ENCODE measurements around the gene PARS2. TPM values are rescaled to one million over a fixed set of nuclear protein-coding genes. Genes with fewer than 3 reads are reported as not detected.
"Not testable (repeated sequence)": the region's sequence is repeated elsewhere in the genome, so short reads cannot be mapped to it uniquely, and the experiment has no call there.

PARS2 gene
- total RNA-seq, 1 experiment from 2014 or later, result 10.3 TPM

- no peak for DNase-seq (ENCODE audit: low read depth)
These were observed 35.9 kb upstream of the PARS2 start for GRCh38 chr1:54800041-54800898.

GRCh38 chr1:54798769-54799641 lies 34.7 kb upstream of the PARS2 start:
- DNase-seq (ENCODE audit: low read depth), result peak; percentile 40

DNA sequence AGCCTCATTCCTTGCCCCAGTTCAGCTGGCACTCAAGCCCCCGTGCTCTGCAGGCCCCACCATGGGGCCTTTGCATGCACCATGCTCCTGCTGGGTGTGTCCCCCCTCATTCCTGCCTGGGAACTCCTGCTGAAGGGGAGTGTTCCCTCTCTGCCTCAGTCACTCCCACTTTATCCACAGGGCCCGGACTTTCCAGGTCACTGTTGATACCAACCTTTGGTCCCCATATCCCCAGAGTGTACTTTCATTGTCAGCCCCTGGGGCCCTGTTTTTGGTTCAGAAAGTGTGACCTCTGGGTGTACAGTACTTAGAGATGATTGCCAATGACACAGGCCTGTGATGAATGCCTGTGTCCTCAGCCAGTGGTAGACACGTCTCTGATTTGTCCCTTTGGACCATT lies 33.9 kb upstream of the PARS2 start:
- no peak for DNase-seq (ENCODE audit: low read depth)

DNA sequence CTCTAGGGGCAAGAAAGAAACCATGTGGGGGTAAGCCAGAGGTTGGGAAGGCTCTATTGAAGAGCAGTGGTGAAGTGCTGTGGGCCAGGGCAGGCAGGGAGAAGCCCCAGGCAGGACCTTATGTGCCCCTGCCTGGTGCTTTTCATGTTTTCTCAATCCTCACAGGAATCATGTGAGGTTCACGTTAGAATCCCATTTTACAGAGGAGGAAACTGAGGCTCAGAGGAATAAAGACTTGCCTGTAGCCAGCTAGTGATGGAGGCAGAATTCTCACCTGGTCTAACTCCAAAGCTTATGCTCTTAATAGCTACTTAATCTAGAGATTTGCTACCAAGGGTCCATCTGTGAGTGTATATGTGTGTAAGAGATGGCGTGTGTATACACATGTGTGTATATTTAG lies 32.6 kb upstream of the PARS2 start:
- no peak for DNase-seq (ENCODE audit: low read depth)

GRCh38 chr1:54795841-54796468 lies 31.6 kb upstream of the PARS2 start:
- no peak for DNase-seq (ENCODE audit: low read depth)

DNA sequence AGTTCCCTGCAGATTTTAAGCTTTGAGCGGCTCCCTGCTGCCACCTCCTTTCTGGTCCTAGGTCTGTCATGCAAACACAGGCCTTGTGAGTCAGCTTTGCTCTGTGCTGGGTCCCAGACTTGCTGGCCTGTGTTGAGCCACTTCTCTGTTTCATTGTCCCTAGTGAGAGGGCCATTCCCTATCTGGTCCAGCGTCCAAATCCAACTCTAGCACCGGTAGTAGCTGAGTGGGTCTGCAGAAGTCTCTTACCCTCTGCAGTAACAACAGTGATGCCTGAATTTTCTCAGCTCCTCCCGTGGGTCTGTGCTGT lies 31.0 kb upstream of the PARS2 start:
- peak; percentile 17 for DNase-seq (ENCODE audit: low read depth)

DNA sequence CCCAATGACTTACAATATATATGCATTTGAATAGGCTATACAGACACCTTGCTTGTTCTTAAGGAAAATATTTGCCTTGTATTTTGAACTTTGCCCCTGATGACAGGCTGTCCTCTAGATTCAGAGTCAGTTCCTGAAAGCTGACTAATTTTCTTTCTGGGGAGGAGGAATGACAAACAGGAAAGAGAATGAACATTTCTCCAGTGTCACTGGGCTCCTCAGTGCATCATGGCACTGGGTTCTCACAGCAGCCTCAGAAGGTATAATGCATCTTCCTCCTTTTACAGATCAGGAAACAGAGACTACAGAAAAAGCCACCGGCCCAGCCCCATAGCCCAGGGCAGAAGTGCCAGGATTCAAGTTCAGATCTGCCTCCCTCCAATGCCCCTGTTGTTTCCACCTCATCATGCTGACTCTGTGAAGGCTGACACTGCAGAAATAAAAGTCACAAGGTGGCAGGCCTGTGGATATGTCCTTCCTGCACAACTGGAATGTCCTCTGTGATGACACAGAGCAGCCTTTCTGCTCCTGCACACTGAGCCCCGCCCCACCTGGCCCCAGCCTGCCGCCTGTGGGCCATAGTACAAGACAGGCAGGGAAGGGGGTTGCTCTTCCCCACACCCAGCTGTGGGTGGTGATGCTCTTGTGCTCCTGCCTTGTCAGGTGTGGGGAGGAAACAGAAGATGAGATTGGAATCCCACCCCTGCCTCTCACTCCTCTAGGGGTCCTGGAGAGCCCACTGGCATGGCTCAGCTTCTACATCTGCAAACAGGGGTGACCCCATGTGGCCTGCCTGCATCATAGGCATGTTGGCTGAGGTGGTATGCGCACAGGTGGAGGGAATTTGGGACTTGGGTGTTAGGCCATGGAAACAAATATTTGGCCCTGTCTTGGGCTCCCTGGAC lies 30.4 kb upstream of the PARS2 start:
- peak; percentile 47 for DNase-seq (ENCODE audit: low read depth)

- no peak for DNase-seq (ENCODE audit: low read depth)
These were observed 28.5 kb upstream of the PARS2 start for GRCh38 chr1:54792686-54793282.

GRCh38 chr1:54791880-54792522 lies 27.7 kb upstream of the PARS2 start:
- no peak for DNase-seq (ENCODE audit: low read depth)

DNA sequence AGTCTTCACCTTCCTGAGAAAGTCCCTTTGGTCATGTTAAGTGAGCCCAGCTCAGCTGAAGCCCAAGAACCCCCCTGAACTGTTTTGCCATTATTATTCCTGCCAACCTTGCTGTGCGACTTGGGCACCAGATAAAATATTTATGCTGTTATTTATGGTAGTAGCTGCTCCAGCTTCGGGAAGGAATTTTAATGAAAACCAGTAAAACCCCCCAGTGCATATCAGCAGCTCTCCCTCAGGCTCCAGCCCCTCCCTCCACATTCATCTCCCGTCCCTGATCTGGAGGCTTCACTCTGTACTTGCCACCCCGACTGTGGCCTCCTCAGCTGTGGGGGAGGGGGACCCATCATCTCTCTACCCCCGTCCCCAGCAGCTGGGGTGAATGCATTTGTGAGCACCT lies 24.1 kb upstream of the PARS2 start:
- DNase-seq (ENCODE audit: low read depth), result no peak

- no peak for DNase-seq (ENCODE audit: low read depth)
These were observed 23.3 kb upstream of the PARS2 start for GRCh38 chr1:54787604-54788003.

DNA sequence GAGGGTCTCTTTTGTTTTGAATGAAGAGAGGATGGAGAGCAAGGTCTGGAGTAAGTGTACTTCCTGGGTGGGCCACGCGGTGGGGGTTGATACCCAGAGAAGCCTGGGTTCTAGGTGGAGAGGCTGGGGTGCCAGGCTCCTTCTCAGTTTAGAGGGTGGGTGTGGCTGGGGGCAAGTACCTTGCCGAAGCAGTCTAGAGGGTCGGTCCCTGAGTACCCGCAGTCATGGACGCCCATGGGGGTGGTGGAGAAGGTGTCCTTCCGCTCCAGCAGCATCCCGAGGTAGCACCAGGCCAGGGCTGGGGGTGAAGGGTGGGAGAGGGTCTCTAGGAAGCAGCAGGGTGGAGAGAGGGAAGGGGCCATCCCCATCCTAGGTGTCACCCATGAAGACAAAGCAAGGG lies 22.5 kb upstream of the PARS2 start:
- no peak for DNase-seq (ENCODE audit: low read depth)

GRCh38 chr1:54784066-54784465 lies 19.7 kb upstream of the PARS2 start:
- no peak for DNase-seq (ENCODE audit: low read depth)

GRCh38 chr1:54782588-54782987 lies 18.3 kb upstream of the PARS2 start:
- DNase-seq (ENCODE audit: low read depth), result no peak

DNA sequence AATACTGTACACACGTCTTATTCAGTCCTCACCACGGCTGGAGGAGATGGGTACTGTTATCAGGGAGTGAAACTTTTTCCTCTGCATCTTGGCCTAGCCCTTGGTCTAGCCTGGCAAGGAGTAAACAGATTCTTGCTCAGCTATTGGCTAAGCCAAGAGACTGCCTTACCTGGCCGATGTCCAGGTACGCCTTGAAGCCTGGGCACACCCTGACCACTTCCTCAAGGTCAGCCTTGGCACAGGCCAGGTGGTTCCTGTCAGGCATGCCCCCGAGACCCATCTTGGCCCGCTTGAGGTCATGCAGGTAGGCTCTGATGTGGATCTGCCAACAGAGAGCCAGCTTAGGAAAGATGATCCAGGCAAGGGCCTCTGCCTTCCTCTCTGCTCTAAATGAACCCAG lies 17.8 kb upstream of the PARS2 start:
- DNase-seq (ENCODE audit: low read depth), result no peak

DNA sequence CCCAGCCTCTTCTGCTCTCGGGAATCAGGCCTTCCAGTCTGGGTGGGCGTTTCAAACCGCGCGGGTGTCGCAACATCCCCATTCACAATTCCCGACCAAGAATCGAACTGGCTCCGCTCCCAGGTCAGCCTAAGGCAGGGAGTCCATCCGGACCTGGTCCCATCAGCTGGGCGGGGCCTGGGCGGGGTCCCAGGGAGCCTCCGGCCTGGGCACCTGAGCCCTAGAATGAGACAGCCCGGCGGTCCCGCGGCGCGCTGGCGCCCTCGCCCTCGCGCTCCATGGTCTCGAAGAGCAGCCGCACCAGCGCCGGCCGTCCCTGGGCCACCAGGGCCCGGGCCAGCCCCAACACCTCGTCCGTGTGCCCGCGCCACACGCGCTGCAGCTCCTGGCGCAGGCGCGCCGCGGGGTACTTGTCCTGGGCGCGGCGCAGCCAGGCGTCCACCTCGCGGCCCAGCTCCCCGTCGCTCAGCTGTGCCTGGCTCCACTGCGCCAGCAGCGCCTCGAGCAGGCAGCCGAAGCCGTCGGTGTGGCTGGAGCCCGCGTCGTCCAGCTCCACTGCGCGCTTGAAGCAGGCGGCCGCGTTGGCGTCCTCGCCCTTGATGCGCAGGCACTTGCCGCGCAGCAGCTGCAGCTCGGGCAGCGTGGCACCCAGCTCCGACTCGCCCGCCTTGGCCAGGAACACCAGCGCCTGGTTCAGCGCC lies 16.9 kb upstream of the PARS2 start:
- no peak for DNase-seq (ENCODE audit: low read depth)

DNA sequence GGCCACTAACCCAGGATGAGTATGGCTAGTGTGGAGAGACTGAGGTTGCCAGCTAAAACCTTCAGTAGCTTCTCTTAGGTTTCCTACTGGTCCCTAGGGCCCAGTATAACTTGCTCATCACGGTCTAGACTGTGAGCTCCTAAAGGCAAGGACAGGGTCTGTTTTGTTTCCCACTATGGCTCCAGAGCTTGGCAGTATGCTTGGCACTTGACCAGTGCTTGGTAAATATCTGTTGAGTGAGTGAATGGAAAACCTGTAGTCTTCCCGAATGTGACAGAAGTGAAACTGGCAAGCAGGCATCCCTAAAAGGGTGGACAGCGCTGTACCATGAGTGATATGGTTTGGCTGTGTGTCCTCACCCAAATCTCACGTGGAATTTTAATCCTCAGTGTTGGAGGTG lies 13.1 kb upstream of the PARS2 start:
- DNase-seq (ENCODE audit: low read depth), result no peak

DNA sequence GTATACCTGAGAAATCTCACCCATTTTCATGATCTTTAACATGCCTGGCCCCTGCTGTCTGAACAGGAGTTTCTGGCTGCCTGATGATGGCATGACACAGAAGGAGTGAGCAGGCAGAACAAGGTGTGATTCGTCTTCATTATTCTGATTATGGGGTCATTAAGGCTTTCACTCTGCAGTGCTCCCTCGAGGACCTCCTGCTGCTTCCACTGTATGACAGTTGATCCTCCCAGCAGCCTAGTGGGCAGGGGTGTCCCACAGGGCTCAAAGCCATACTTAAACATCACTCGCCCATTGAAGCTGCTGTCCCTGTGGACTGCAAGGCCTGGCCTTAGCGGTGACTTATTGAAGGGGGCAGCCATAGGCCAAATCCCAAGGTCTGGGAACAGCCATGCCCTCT lies 12.7 kb upstream of the PARS2 start:
- no peak for DNase-seq (ENCODE audit: low read depth)

DNA sequence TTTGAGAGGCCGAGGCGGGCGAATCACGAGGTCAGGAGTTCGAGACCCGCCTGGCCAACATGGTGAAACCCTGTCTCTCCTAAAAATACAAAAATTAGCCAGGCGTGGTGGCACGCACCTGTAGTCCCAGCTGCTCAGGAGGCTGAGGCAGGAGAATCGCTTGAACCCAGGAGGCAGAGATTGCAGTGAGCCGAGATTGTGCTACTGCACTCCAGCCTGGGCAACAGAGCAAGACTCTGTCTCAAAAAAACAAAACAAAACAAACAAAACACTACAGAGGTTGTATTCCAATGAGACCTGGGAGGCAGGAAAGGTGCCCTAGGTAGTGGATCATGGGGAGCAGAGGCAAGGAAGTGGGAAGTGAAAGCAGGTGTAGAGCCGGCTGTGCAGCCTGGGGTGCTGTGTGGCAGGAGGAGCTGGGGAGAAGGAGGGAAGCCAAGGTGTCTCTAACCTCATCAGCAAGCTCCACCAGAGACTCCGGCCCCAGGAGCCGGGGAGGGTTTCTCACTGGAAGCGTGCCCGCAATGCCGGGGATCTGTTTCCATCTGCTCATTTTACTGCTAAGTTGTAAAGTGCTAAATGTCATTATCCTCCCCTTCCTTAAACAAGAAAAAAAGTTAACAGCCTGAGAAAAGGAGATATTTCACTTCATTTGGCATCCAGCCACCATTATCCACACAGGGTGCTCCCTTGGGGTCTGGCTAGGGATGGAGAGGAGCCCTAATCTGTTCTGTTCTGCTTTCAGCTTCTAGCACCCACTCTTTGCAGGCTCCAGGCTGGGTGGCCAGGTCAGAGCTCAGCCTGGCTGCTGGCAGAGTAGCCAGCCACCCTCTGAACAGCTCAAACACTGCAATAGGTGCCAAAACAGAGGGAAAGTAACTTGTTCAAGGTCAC lies 11.8 kb upstream of the PARS2 start:
- not testable (repeated sequence) for DNase-seq (ENCODE audit: low read depth)

Measured in M059J (cell line).